ENCODE results near the gene SDSL. TPM values are rescaled to one million over a fixed set of nuclear protein-coding genes. Genes with fewer than 3 reads are reported as not detected.
A peak's percentile ranks its signal among the peaks of the same experiment; 100 is the strongest.

The SDSL gene
- total and polyA plus RNA-seq, 2 of the 13 experiments (the other 11 are each of a cell fraction or from before 2014, with no cell fraction given): 1.2 to 1.7 TPM

DNA sequence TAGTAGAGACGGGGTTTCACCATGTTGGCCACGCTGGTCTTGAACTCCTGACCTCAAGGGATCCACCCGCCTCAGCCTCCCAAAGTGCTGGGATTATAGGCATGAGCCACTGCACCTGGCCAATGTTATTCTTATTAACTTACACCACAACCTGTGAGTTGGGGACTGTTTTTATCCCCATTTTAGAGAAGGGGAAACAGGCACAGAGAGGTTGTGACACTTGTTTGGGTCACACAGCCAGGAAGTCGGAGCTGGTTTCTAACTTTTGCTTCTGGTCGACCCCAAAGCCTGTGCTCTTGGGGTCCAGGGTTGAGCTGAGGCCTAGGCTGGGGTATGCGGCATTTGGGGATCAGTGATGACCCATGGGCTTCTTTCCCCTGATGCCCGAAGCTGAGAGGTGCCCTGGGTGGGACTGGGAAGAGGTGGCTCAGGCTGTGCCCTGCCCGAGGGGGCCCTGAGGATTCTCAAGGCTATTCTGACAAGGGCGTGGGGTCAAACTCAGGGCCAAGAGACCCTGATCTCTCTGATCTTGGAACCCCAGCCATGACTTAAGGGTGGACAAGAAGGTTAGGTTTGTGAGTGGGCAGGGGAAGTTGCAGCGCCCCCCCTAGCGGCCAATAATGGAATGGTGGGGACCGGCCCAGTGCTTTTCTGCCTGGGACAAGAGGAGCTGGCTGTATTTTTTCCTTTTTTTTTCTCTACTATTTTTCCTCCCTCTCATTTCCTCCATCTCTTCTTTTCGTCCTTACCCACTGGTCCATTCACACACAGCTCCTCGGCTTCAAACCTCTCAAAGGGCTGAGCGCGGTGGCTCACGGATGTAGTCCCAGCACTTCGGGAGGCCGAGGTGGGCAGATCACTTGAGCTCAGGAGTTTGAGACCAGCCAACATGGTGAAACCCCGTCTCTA, 3.0 kb downstream of the SDSL start:
- ChIA-PET POLR2A (interaction anchor here (0.5 to 0.6 kb wide), 2 partner anchors 90 to 204 kb away, joined by 3 to 4 read pairs; partner anchors contain the start of gene TPCN1), CTCF (ENCODE audit: low intra/inter-chr PET ratio, low total read pairs) (interaction anchor here (0.8 to 2.0 kb wide), 3 partner anchors 113 to 228 kb away, joined by 3 to 18 read pairs (median 6); no protein-coding TSS in a partner anchor)
- Histone ChIP-seq H3K9me3 (ENCODE audit: low read length) (no peaks in the 10 kb centered on the region), H3K27ac (ENCODE audit: extremely low read length, insufficient read depth, low read length) (no peak overlapping the region), H2AFZ (ENCODE audit: low read length) (no peak overlapping the region), H3K4me3 (replicated peaks in 1 of 3; ENCODE audit: insufficient read depth in 1 of 3, low read depth in 2 of 3, low read length in 3 of 3) (no peak overlapping the region), H3K4me1 (ENCODE audit: insufficient read depth, low read length) (peaks cover 29% of the 10 kb centered on the region), H3K36me3 (replicated peaks in 1 of 2; ENCODE audit: control insufficient read depth in 1 of 2, insufficient read depth in 2 of 2, low read length in 2 of 2) (no peaks in the 10 kb centered on the region), H3K27me3 (ENCODE audit: control insufficient read depth in 1 of 2, insufficient read depth in 2 of 2, low read length in 2 of 2) (no peaks in the 10 kb centered on the region), H4K20me1 (ENCODE audit: insufficient read depth, low read length) (no peaks in the 10 kb centered on the region), H3K9ac (ENCODE audit: insufficient read depth, low read depth, low read length) (no peak overlapping the region), H3K4me2 (ENCODE audit: low read depth, low read length) (no peak overlapping the region), H3K79me2 (ENCODE audit: insufficient read depth, low read length) (no peaks in the 10 kb centered on the region)
- FAIRE-seq (peak; percentile 43), ATAC-seq (peak; percentile 43; the same call in 2 of the 3 replicates), DNase-seq (ENCODE audit: low spot score) (peak; percentile 16)
- 59% methylated on average over 17 of the region's 20 CpGs for WGBS (ENCODE audit: low lambda C conversion rate)
- no TSS peak for BruUV-seq (replicated peaks)
- in situ Hi-C loops (cut with HindIII; ENCODE audit: extremely low pct_ligation_motif_present, low pct_unique_long_range_greater_than_20kb): loop anchor here (5.0 kb wide), 1 partner anchor 118 kb away; no protein-coding TSS in a partner anchor
- intact Hi-C loops (cut with micrococcal nuclease; ENCODE audit: unreplicated experiment): loop anchor here (1.0 to 10.0 kb wide), 3 partner anchors 113 to 230 kb away; partner anchors contain the start of gene TPCN1
- TF ChIP-seq ZMYM3 (CRISPR knock-in tag; IDR thresholded peaks at IDR 0.05) (peak; percentile 88), ZNF776 (CRISPR knock-in tag; IDR thresholded peaks at IDR 0.05) (0 out of 2 replicates have a peak, but pooled peaks have one; percentile 30), TARDBP (CRISPR knock-in tag; IDR thresholded peaks at IDR 0.05) (no peak), SMC3 (IDR thresholded peaks at IDR 0.05; ENCODE audit: low read length) (peak; percentile 67), ZNF12 (CRISPR knock-in tag; IDR thresholded peaks at IDR 0.05) (no peak), PLSCR1 (CRISPR knock-in tag; IDR thresholded peaks at IDR 0.05; ENCODE audit: borderline replicate concordance) (no peak), KDM1A (CRISPR knock-in tag; IDR thresholded peaks at IDR 0.05) (peak; percentile 40; the same call in 1 of the 2 replicates), ZNF501 (CRISPR knock-in tag; IDR thresholded peaks at IDR 0.05) (no peak), POLR2AphosphoS2 (IDR thresholded peaks at IDR 0.05; ENCODE audit: low read depth, low read length) (no peak), HNF1A (IDR thresholded peaks at IDR 0.05; ENCODE audit: low read depth) (no peak), HNF1A (CRISPR knock-in tag; IDR thresholded peaks at IDR 0.05; ENCODE audit: borderline replicate concordance) (no peak), HOXA7 (CRISPR knock-in tag; IDR thresholded peaks at IDR 0.05) (no peak), ZNF549 (CRISPR knock-in tag; IDR thresholded peaks at IDR 0.05) (no peak), GABPA (IDR thresholded peaks at IDR 0.05; ENCODE audit: low read depth, low read length) (no peak), GABPA (CRISPR knock-in tag; IDR thresholded peaks at IDR 0.05; ENCODE audit: low read depth) (no peak), ZFP62 (CRISPR knock-in tag; IDR thresholded peaks at IDR 0.05) (no peak), ZNF337 (CRISPR knock-in tag; IDR thresholded peaks at IDR 0.05; ENCODE audit: borderline replicate concordance, low read depth) (no peak)
- TF ChIP-seq, protein P1, sequence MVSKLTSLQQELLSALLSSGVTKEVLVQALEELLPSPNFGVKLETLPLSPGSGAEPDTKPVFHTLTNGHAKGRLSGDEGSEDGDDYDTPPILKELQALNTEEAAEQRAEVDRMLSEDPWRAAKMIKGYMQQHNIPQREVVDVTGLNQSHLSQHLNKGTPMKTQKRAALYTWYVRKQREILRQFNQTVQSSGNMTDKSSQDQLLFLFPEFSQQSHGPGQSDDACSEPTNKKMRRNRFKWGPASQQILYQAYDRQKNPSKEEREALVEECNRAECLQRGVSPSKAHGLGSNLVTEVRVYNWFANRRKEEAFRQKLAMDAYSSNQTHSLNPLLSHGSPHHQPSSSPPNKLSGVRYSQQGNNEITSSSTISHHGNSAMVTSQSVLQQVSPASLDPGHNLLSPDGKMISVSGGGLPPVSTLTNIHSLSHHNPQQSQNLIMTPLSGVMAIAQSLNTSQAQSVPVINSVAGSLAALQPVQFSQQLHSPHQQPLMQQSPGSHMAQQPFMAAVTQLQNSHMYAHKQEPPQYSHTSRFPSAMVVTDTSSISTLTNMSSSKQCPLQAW (CRISPR knock-in tag; IDR thresholded peaks at IDR 0.05): peak; percentile 47; the same call in 1 of the 2 replicates
